Stimulated activated memory B cell treated with anti-CD40 and anti-IgM and Interleukin-4, amounts not matched to agents 10 μg/mL and 1 μg/mL and 100 μg/mL, for 72 hours (primary cell): ENCODE measurements around the gene PDSS2.

ENCODE experiments used
- ATAC-seq: fragments of 150-1000 bp; cut with Tn5 transposase; 2 replicates; pipeline ENCODE4 v1.10.0; 2021
- H3K27ac Mint-ChIP-seq: one replicate; pipeline ENCODE4 v1.8.0; 2022; ENCODE audit warnings: mild to moderate bottlenecking, mixed read lengths
- H3K27me3 Mint-ChIP-seq: one replicate; pipeline ENCODE4 v1.8.0; 2022; ENCODE audit warnings: mixed read lengths
- H3K36me3 Mint-ChIP-seq: one replicate; pipeline ENCODE4 v1.8.0; 2022; ENCODE audit warnings: mixed read lengths
- H3K4me1 Mint-ChIP-seq: one replicate; pipeline ENCODE4 v1.8.0; 2022; ENCODE audit warnings: mixed read lengths
- H3K4me3 Mint-ChIP-seq: one replicate; pipeline ENCODE4 v1.8.0; 2022; ENCODE audit warnings: mild to moderate bottlenecking, moderate library complexity, mixed read lengths
- H3K9me3 Mint-ChIP-seq: one replicate; pipeline ENCODE4 v1.8.0; 2022; ENCODE audit warnings: mixed read lengths

The PDSS2 gene

DNA sequence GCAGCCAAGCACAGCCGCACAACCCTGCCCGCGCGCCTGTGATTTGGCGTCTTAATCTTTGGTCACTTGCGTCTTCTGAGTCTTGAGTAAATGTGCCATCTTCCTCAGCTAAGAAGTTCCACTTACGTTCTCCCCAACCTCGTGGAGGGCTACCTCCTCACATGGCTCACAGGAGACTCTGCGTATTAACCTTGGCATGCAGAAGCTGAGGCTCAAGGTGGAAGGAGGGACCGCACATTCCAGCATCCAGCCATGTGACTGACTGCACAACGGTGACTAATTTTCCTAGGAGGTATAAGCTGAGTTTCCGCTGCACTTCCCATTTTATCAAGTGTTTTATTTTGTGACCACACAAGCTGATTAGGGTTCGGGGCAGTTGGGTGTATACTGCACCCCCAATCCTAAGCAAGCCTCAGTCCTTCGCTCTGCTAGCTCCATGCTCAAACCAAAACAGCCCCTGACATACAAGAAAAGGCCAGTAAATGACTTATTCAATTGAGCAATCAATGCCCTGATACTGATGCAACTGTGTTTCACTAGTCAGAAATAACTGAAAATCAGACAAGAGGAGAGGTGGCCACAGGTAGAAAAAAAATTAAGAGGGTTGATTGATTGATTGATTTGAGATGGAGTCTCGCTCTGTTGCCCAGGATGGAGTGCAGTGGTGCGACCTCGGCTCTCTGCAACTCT, 351.0 kb downstream of the PDSS2 start:
- no peak for ATAC-seq
- H3K4me1 Mint-ChIP-seq, result no peaks in the 10 kb centered on the region
- H3K36me3 Mint-ChIP-seq, result peaks cover 4% of the 10 kb centered on the region
- no peak overlapping the region for H3K4me3 Mint-ChIP-seq
- H3K9me3 Mint-ChIP-seq, result no peaks in the 10 kb centered on the region
- H3K27me3 Mint-ChIP-seq, result no peaks in the 10 kb centered on the region
- H3K27ac Mint-ChIP-seq, result no peak overlapping the region

DNA sequence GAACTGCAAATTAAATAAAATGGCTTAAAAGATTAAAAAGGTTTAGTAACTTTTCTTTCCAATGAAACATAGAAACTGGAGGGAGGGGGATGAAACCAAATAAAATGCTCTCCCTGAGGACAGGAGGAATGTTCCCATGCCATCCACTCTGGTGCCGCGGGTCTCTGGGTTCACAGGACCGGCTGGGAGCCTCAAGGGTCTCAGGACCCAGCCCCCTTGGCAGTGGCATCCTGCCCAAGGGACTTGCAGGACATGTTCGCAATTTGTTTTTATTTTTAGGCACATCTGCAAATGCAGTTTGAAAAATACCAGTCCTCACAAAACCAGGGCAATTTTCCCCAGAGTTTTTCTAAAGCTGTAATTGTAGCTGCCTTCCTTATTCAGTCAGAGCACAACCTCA, 351.6 kb downstream of the PDSS2 start:
- no peaks in the 10 kb centered on the region for H3K4me1 Mint-ChIP-seq
- ATAC-seq, result no peak
- H3K9me3 Mint-ChIP-seq, result no peaks in the 10 kb centered on the region
- H3K4me3 Mint-ChIP-seq, result no peak overlapping the region
- H3K27ac Mint-ChIP-seq, result no peak overlapping the region
- peaks cover 7% of the 10 kb centered on the region for H3K36me3 Mint-ChIP-seq
- H3K27me3 Mint-ChIP-seq, result no peaks in the 10 kb centered on the region

DNA sequence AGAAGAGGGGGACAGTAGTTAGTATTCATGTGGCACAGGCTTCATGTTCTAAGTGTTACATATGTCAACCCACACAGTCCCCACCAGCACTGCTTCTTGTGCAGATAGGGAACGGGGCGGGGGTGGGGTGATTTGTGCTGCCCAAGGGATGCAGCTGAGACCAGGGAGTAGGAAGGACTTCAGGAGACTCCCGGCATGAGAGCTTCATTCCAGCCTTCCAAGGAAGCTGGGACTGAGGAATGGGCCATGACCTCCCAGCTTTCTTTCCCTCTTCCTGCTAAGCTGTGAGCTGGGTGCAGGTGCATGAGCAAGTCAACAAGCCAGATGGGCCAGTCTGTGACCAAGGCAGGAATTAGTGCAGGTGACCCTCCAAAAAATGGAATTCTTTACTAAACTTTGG, 353.2 kb downstream of the PDSS2 start:
- Mint-ChIP-seq H3K27ac (no peak overlapping the region), H3K4me1 (no peaks in the 10 kb centered on the region), H3K4me3 (no peak overlapping the region), H3K27me3 (no peaks in the 10 kb centered on the region), H3K9me3 (no peaks in the 10 kb centered on the region), H3K36me3 (peaks cover 7% of the 10 kb centered on the region)
- no peak for ATAC-seq

DNA sequence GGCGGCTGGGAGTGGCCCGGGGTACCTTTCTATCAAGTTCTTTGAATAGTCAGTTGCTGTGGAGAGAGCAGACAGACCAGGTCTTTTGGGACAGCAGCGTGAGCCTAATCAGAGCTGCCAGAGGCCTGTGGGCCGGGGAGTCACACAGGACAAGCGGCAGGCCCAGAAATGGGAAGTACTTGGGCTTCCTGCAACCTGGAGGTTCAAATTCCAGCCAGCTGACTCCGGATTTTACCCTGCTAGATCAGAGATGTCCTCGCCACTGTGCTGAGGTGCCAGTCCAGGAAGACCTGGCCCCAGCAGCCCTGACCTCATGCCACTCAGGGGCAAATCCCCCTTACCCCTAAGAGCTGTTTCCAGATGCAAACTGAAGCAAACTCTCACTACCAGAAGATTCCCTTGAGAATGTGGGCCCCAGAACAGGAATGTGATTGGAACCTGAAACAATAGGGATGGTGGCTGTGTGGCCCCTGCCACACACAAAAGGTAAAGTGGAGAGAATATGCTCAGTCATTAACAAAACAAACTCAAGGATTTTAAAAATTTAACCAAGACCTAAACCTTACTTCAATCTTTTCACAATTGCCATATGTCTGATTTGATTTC, 353.8 kb downstream of the PDSS2 start:
- Mint-ChIP-seq H3K4me3 (no peak overlapping the region), H3K27me3 (no peaks in the 10 kb centered on the region)

DNA sequence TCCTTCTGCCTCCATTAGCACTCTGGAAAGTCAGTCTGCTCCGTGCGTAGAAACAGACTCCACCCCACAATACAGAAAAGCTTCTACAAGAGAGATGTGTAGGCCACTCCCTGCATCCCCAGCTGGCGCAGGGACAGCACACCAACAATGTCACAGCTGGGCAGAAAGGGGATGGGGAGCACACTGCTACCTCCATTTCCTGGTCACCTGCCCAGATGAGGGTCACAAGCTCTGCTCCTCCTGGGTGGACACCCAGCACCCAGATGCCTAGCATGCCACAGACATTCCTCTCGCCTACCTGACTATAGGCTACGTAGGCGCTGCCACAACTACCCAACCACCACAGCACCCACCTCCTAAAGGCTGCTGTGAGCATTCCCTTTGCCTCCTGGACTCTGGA, 356.3 kb downstream of the PDSS2 start:
- no peaks in the 10 kb centered on the region for H3K27me3 Mint-ChIP-seq
- no peak overlapping the region for H3K27ac Mint-ChIP-seq
- H3K4me3 Mint-ChIP-seq, result no peak overlapping the region
- H3K36me3 Mint-ChIP-seq, result peaks cover 9% of the 10 kb centered on the region
- ATAC-seq, result no peak
- H3K9me3 Mint-ChIP-seq, result no peaks in the 10 kb centered on the region
- H3K4me1 Mint-ChIP-seq, result peaks cover 15% of the 10 kb centered on the region

More for the DNA sequence above, 353.8 kb downstream of the PDSS2 start:
- Mint-ChIP-seq H3K4me1 (no peaks in the 10 kb centered on the region), H3K27ac (no peak overlapping the region), H3K9me3 (no peaks in the 10 kb centered on the region), H3K36me3 (peaks cover 7% of the 10 kb centered on the region)
- no peak for ATAC-seq
